CD4-positive, alpha-beta memory T cell (primary cell): Measurements from ENCODE around the gene CUL9. TPM values are rescaled to one million over a fixed set of nuclear protein-coding genes. Genes with fewer than 3 reads are reported as not detected.
A peak's percentile ranks its signal among the peaks of the same experiment; 100 is the strongest.

Source experiments
- CTCF ChIA-PET: fragments of 350-600 bp; sonication (Branson Sonifier 250); formaldehyde crosslinking; loops from one replicate; lab custom pipeline; 2021; ENCODE audit warnings: inconsistent platforms; ENCODE audit not compliant: partially characterized antibody; lab: Charles Lee
- POLR2A ChIA-PET: fragments of 350-600 bp; sonication (Branson Sonifier 250); formaldehyde crosslinking; loops from one replicate; lab custom pipeline; 2021; ENCODE audit not compliant: partially characterized antibody; lab: Charles Lee
- DNase-seq, 5 donors: peaks; one replicate each; pipeline versions ENCODE4 v3.0.0 to v3.0.0-alpha.2; 2020 to 2022; ENCODE audit warnings: mixed read lengths in 1 of 5
- H3K27ac ChIP-seq: one replicate; pipeline ENCODE4 v1.7.0; 2013; ENCODE audit warnings: low read depth, low read length
- H3K27me3 ChIP-seq: 2 replicates; pipeline ENCODE4 v1.7.0; 2013; ENCODE audit warnings: mild to moderate bottlenecking, low read length, moderate library complexity; ENCODE audit not compliant: insufficient read depth
- H3K36me3 ChIP-seq: 2 replicates; pipeline ENCODE4 v1.7.0; 2013; ENCODE audit warnings: mild to moderate bottlenecking, low read length, moderate library complexity; ENCODE audit not compliant: insufficient read depth
- H3K4me1 ChIP-seq: 2 replicates; pipeline ENCODE4 v1.7.0; 2013; ENCODE audit warnings: mild to moderate bottlenecking, low read length, moderate library complexity; ENCODE audit not compliant: insufficient read depth
- H3K4me3 ChIP-seq, 2 donors: one replicate each; pipeline ENCODE4 v1.7.0; 2013; ENCODE audit warnings: low read length in 2 of 2, mild to moderate bottlenecking in 1 of 2
- H3K9me3 ChIP-seq, 2 donors: one replicate each; pipeline ENCODE4 v1.7.0; 2013; ENCODE audit warnings: low read length in 2 of 2, control low read depth in 1 of 2; ENCODE audit not compliant: control insufficient read depth in 1 of 2
- H3K27ac Mint-ChIP-seq, 7 donors: one replicate each; pipeline ENCODE4 v1.8.0; 2020 to 2021; ENCODE audit warnings: mixed read lengths in 7 of 7, mild to moderate bottlenecking in 6 of 7, inconsistent platforms in 3 of 7, moderate library complexity in 3 of 7
- H3K27me3 Mint-ChIP-seq, 2 donors: one replicate each; pipeline ENCODE4 v1.8.0; 2020 to 2021; ENCODE audit warnings: mixed read lengths in 2 of 2
- H3K36me3 Mint-ChIP-seq, 2 donors: one replicate each; pipeline ENCODE4 v1.8.0; 2020 to 2021; ENCODE audit warnings: mixed read lengths in 2 of 2, inconsistent platforms in 1 of 2, mild to moderate bottlenecking in 1 of 2
- H3K4me1 Mint-ChIP-seq, 4 donors: one replicate each; pipeline ENCODE4 v1.8.0; 2020 to 2021; ENCODE audit warnings: mixed read lengths in 4 of 4, mild to moderate bottlenecking in 1 of 4
- H3K4me3 Mint-ChIP-seq, 8 donors: one replicate each; pipeline ENCODE4 v1.8.0; 2020 to 2021; ENCODE audit warnings: mixed read lengths in 8 of 8, mild to moderate bottlenecking in 7 of 8, moderate library complexity in 6 of 8, inconsistent platforms in 3 of 8
- H3K9me3 Mint-ChIP-seq, 8 donors: one replicate each; pipeline ENCODE4 v1.8.0; 2020 to 2021; ENCODE audit warnings: mixed read lengths in 8 of 8, mild to moderate bottlenecking in 5 of 8, inconsistent platforms in 3 of 8, moderate library complexity in 1 of 8
- intact Hi-C: fragments of 100-400 bp; cut with micrococcal nuclease; formaldehyde crosslinking; loops from one replicate; pipeline ENCODE4 v1.15.1; 2023
- polyA plus RNA-seq, 2 donors: library from polyadenylated mRNA; unstranded; fragments of 300-500 nt; fragmentation: Illumina TruSeq; gene quantifications; one replicate each; pipeline ENCODE4 v1.2.3, GENCODE V29; 2021
- total RNA-seq, 2 experiments: library from RNA; stranded (reverse); gene quantifications; one replicate each; pipeline ENCODE4 v1.2.3, GENCODE V29; 2021

CUL9 gene
- total and polyA plus RNA-seq, 4 experiments from 2014 or later: 8.3 to 95.2 (median 54.9) TPM

- ChIA-PET POLR2A (no interaction called here), CTCF (interaction anchor here (0.7 kb wide), 1 partner anchor 10 kb away, joined by 3 read pairs; no protein-coding TSS in a partner anchor)
- peaks cover 15% of the 10 kb centered on the region for H3K36me3 ChIP-seq
- H3K4me1 ChIP-seq: peaks cover 8% of the 10 kb centered on the region
- no peak for DNase-seq
- H3K9me3 Mint-ChIP-seq: no peaks in the 10 kb centered on the region
- H3K36me3 Mint-ChIP-seq: peaks cover 39 to 59% of the 10 kb centered on the region in 2 donors
- no peaks in the 10 kb centered on the region for H3K9me3 ChIP-seq
- no peak overlapping the region for H3K4me3 ChIP-seq
- H3K4me1 Mint-ChIP-seq: peaks cover 5 to 14% (median 11%) of the 10 kb centered on the region in 4 donors
- no peaks in the 10 kb centered on the region for H3K27me3 ChIP-seq
- H3K27ac ChIP-seq: no peak overlapping the region
- no peak overlapping the region for H3K4me3 Mint-ChIP-seq
- no peaks in the 10 kb centered on the region for H3K27me3 Mint-ChIP-seq
- intact Hi-C loops: no loop called here
- H3K27ac Mint-ChIP-seq: peak overlapping the region in 2 of 7 donors; percentile 9 to 40
Observed at GRCh38 chr6:43217351-43217750, 35.4 kb downstream of the CUL9 start.

- H3K36me3 ChIP-seq: peaks cover 20% of the 10 kb centered on the region
Observed at GRCh38 chr6:43219119-43219518, 37.1 kb downstream of the CUL9 start.

GRCh38 chr6:43219814-43220213, 37.8 kb downstream of the CUL9 start:
- H3K27ac Mint-ChIP-seq: peak overlapping the region in 6 of 7 donors; percentile 45 to 86 (median 66)
- no peak overlapping the region for H3K4me3 Mint-ChIP-seq
- DNase-seq: no peak
- intact Hi-C loops: no loop called here
- Histone ChIP-seq H3K27me3 (no peaks in the 10 kb centered on the region), H3K4me3 (no peak overlapping the region), H3K27ac (no peak overlapping the region), H3K9me3 (no peaks in the 10 kb centered on the region), H3K4me1 (peaks cover 30% of the 10 kb centered on the region), H3K36me3 (peaks cover 20% of the 10 kb centered on the region)
- no peaks in the 10 kb centered on the region for H3K9me3 Mint-ChIP-seq
- H3K27me3 Mint-ChIP-seq: no peaks in the 10 kb centered on the region
- H3K4me1 Mint-ChIP-seq: peaks cover 18 to 34% (median 27%) of the 10 kb centered on the region in 4 donors
- POLR2A ChIA-PET: interaction anchor here (2.6 kb wide), 1 partner anchor 10 kb away, joined by 15 read pairs; the partner anchor contains the start of gene DNPH1
- H3K36me3 Mint-ChIP-seq: peaks cover 39 to 58% of the 10 kb centered on the region in 2 donors
- CTCF ChIA-PET: interaction anchor here (1.6 kb wide), 1 partner anchor 10 kb away, joined by 14 read pairs; the partner anchor contains the start of gene DNPH1

More at GRCh38 chr6:43219119-43219518, 37.1 kb downstream of the CUL9 start:
- Mint-ChIP-seq H3K36me3 (peaks cover 35 to 58% of the 10 kb centered on the region in 2 donors), H3K4me3 (no peak overlapping the region), H3K27me3 (no peaks in the 10 kb centered on the region), H3K9me3 (no peaks in the 10 kb centered on the region), H3K4me1 (peaks cover 13 to 28% (median 21%) of the 10 kb centered on the region in 4 donors), H3K27ac (peak overlapping the region in 5 of 7 donors; percentile 45 to 86 (median 80))
- intact Hi-C loops: no loop called here
- DNase-seq: no peak
- H3K9me3 ChIP-seq: no peaks in the 10 kb centered on the region
- no peak overlapping the region for H3K4me3 ChIP-seq
- no peak overlapping the region for H3K27ac ChIP-seq
- no peaks in the 10 kb centered on the region for H3K27me3 ChIP-seq
- CTCF ChIA-PET: no interaction called here
- H3K4me1 ChIP-seq: peaks cover 23% of the 10 kb centered on the region
- POLR2A ChIA-PET: interaction anchor here (1.2 to 2.6 kb wide), 2 partner anchors 11 to 37 kb away, joined by 3 to 15 read pairs; partner anchors contain the start of genes CUL9 and DNPH1

GRCh38 chr6:43220439-43220951, 38.5 kb downstream of the CUL9 start:
- peak overlapping the region in 6 of 7 donors; percentile 64 to 97 (median 84) for H3K27ac Mint-ChIP-seq
- peaks cover 20 to 38% (median 29%) of the 10 kb centered on the region in 4 donors for H3K4me1 Mint-ChIP-seq
- H3K27ac ChIP-seq: no peak overlapping the region
- H3K36me3 ChIP-seq: peaks cover 20% of the 10 kb centered on the region
- H3K27me3 Mint-ChIP-seq: no peaks in the 10 kb centered on the region
- H3K4me3 Mint-ChIP-seq: no peak overlapping the region
- H3K4me1 ChIP-seq: peaks cover 37% of the 10 kb centered on the region
- no peaks in the 10 kb centered on the region for H3K9me3 ChIP-seq
- H3K36me3 Mint-ChIP-seq: peaks cover 32 to 52% of the 10 kb centered on the region in 2 donors
- intact Hi-C loops: no loop called here
- H3K27me3 ChIP-seq: no peaks in the 10 kb centered on the region
- H3K4me3 ChIP-seq: no peak overlapping the region
- POLR2A ChIA-PET: interaction anchor here (1.0 to 2.6 kb wide), 3 partner anchors 8 to 46 kb away, joined by 3 to 15 read pairs (median 4); partner anchors contain the start of gene DNPH1
- CTCF ChIA-PET: interaction anchor here (1.6 kb wide), 1 partner anchor 9 kb away, joined by 14 read pairs; the partner anchor contains the start of gene DNPH1
- DNase-seq: no peak
- no peaks in the 10 kb centered on the region for H3K9me3 Mint-ChIP-seq

- peaks cover 23 to 47% (median 35%) of the 10 kb centered on the region in 4 donors for H3K4me1 Mint-ChIP-seq
Observed at GRCh38 chr6:43221046-43221972, 39.3 kb downstream of the CUL9 start.

GRCh38 chr6:43222418-43223059, 40.5 kb downstream of the CUL9 start:
- Histone ChIP-seq H3K4me3 (no peak overlapping the region), H3K9me3 (no peaks in the 10 kb centered on the region), H3K36me3 (peaks cover 11% of the 10 kb centered on the region), H3K27me3 (no peaks in the 10 kb centered on the region), H3K4me1 (peaks cover 51% of the 10 kb centered on the region), H3K27ac (peak overlapping the region; percentile 96)
- no peak for DNase-seq
- ChIA-PET CTCF (interaction anchor here (1.1 kb wide), 2 partner anchors 31 to 39 kb away, joined by 3 read pairs; no protein-coding TSS in a partner anchor), POLR2A (interaction anchor here (0.6 to 4.2 kb wide), 3 partner anchors 34 to 147 kb away, joined by 3 to 39 read pairs (median 5); partner anchors contain the start of gene SRF)
- intact Hi-C loops: no loop called here
- Mint-ChIP-seq H3K27me3 (no peaks in the 10 kb centered on the region), H3K27ac (peak overlapping the region; percentile 92 to 100 (median 99)), H3K36me3 (peaks cover 20 to 41% of the 10 kb centered on the region in 2 donors), H3K4me1 (peaks cover 24 to 52% (median 38%) of the 10 kb centered on the region in 4 donors), H3K9me3 (no peaks in the 10 kb centered on the region), H3K4me3 (no peak overlapping the region)

More at GRCh38 chr6:43221046-43221972, 39.3 kb downstream of the CUL9 start:
- Mint-ChIP-seq H3K36me3 (peaks cover 25 to 50% of the 10 kb centered on the region in 2 donors), H3K27me3 (no peaks in the 10 kb centered on the region), H3K27ac (peak overlapping the region; percentile 82 to 97 (median 85)), H3K9me3 (no peaks in the 10 kb centered on the region), H3K4me3 (peak overlapping the region in 3 of 8 donors; percentile 41 to 60 (median 44))
- no peak overlapping the region for H3K4me3 ChIP-seq
- ChIA-PET CTCF (interaction anchor here (1.6 kb wide), 1 partner anchor 8 kb away, joined by 14 read pairs; the partner anchor contains the start of gene DNPH1), POLR2A (interaction anchor here (0.6 to 4.2 kb wide), 5 partner anchors 9 to 657 kb away, joined by 3 to 39 read pairs (median 4); partner anchors contain the start of genes DNPH1, SRF and UBR2)
- peaks cover 13% of the 10 kb centered on the region for H3K36me3 ChIP-seq
- H3K9me3 ChIP-seq: no peaks in the 10 kb centered on the region
- no peak for DNase-seq
- peaks cover 45% of the 10 kb centered on the region for H3K4me1 ChIP-seq
- intact Hi-C loops: no loop called here
- H3K27ac ChIP-seq: peak overlapping the region; percentile 26
- no peaks in the 10 kb centered on the region for H3K27me3 ChIP-seq
